Rectal smooth muscle tissue (tissue), 1 donor: ENCODE data around the gene MRPL54.

Source experiments
- H3K27ac ChIP-seq: one replicate; pipeline ENCODE4 v1.7.0; 2013; ENCODE audit warnings: low read depth, low read length, inconsistent platforms
- H3K27me3 ChIP-seq: one replicate; pipeline ENCODE4 v1.7.0; 2013; ENCODE audit warnings: low read length; ENCODE audit not compliant: control insufficient read depth, insufficient read depth
- H3K36me3 ChIP-seq: one replicate; pipeline ENCODE4 v1.7.0; 2013; ENCODE audit warnings: low read length; ENCODE audit not compliant: control insufficient read depth, insufficient read depth
- H3K4me1 ChIP-seq: one replicate; pipeline ENCODE4 v1.7.0; 2013; ENCODE audit warnings: low read length; ENCODE audit not compliant: control insufficient read depth, insufficient read depth
- H3K4me3 ChIP-seq: one replicate; pipeline ENCODE4 v1.7.0; 2013; ENCODE audit warnings: low read length
- H3K9ac ChIP-seq: one replicate; pipeline ENCODE4 v1.7.0; 2013; ENCODE audit warnings: low read length

MRPL54 gene

GRCh38 chr19:3762501-3763459 lies at the start of gene MRPL54:
MRPL54 (plus strand) TSS chr19:3762682; CDS start chr19:3762701, 19 bp downstream.
- Histone ChIP-seq H3K4me3 (peak within 1 kb of the TSS; percentile 100), H3K36me3 (peaks cover 7% of the 10 kb centered on the region), H3K27me3 (no peaks in the 10 kb centered on the region), H3K27ac (peak within 1 kb of the TSS; percentile 98), H3K4me1 (peaks cover 10% of the 10 kb centered on the region), H3K9ac (peak within 1 kb of the TSS; percentile 81)

DNA sequence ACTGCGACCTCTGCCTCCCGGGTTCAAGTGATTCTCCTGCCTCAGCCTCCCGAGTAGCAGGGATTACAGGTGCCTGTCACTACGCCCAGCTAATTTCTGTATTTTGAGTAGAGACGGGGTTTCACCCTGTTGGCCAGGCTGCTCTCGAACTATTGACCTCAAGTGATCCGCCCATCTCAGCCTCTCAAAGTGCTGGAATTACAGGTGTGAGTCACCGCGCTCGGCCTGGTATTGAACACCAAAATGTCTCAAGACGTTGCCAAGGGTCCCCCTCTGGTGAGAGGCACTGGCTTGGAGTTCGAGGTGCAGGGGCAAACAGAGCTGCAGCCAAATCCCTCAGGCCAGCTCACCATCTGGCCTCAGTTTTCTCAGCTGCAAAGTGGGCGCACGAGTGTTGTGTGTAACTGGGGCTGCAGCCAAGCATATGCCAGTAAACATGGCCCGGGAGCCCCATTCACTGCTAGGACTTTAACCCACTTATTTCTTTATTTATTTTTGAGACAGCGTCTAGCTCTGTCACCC lies 46.3 kb upstream of the MRPL54 start:
- Histone ChIP-seq H3K36me3 (no peaks in the 10 kb centered on the region), H3K27me3 (peaks cover 5% of the 10 kb centered on the region), H3K4me3 (no peak overlapping the region), H3K9ac (no peak overlapping the region), H3K4me1 (no peaks in the 10 kb centered on the region), H3K27ac (no peak overlapping the region)

GRCh38 chr19:3719868-3720267 lies 42.6 kb upstream of the MRPL54 start:
- peaks cover 19% of the 10 kb centered on the region for H3K27me3 ChIP-seq
- H3K9ac ChIP-seq: no peak overlapping the region
- no peak overlapping the region for H3K27ac ChIP-seq
- H3K4me1 ChIP-seq: no peaks in the 10 kb centered on the region
- H3K4me3 ChIP-seq: no peak overlapping the region
- H3K36me3 ChIP-seq: no peaks in the 10 kb centered on the region

- Histone ChIP-seq H3K27ac (no peak overlapping the region), H3K36me3 (no peaks in the 10 kb centered on the region), H3K9ac (no peak overlapping the region), H3K27me3 (peaks cover 19% of the 10 kb centered on the region), H3K4me1 (no peaks in the 10 kb centered on the region), H3K4me3 (no peak overlapping the region)
Observed at GRCh38 chr19:3720349-3720917, 42.0 kb upstream of the MRPL54 start.

- no peaks in the 10 kb centered on the region for H3K36me3 ChIP-seq
- peak overlapping the region; percentile 66 for H3K4me3 ChIP-seq
- H3K27me3 ChIP-seq: peaks cover 19% of the 10 kb centered on the region
- no peak overlapping the region for H3K9ac ChIP-seq
- H3K27ac ChIP-seq: no peak overlapping the region
- H3K4me1 ChIP-seq: no peaks in the 10 kb centered on the region
Observed at GRCh38 chr19:3721131-3721886, 41.2 kb upstream of the MRPL54 start.

- Histone ChIP-seq H3K36me3 (no peaks in the 10 kb centered on the region), H3K27me3 (peaks cover 19% of the 10 kb centered on the region), H3K9ac (no peak overlapping the region), H3K27ac (no peak overlapping the region), H3K4me1 (no peaks in the 10 kb centered on the region), H3K4me3 (peak overlapping the region; percentile 66)
Observed at GRCh38 chr19:3721887-3722442, 40.5 kb upstream of the MRPL54 start.

DNA sequence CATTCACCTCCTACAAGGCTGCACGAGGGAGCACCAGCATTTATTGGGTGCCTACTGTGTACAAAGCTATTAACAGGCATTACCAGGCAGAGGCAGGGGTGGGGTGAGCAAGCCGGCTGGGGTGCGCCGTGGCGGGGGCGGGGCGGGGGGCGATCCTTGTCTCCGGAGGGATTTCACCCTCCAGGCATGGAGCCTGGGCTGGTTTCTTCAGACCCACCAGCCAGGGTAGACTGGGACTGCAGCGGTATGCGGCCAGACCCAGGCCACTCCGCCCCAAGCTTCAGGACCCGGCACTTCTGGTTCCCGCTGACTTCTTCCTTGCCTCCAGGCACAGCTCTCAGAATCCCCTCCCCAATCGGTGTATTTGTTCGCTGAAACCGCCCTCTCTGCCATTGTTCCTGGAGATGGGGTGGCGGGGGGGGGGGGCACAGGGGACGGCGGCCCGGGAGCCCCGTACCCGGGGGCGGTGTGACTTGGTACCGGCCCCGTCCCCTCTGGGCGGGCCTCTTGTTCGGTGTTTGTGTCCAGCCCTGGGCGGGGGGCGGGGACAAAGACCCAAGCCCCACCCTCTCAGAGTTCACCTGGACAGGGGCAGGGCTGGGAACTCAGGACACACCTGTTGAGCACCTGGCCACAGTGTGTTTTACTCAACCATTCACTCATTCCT lies 39.9 kb upstream of the MRPL54 start:
- Histone ChIP-seq H3K27ac (no peak overlapping the region), H3K36me3 (no peaks in the 10 kb centered on the region), H3K9ac (no peak overlapping the region), H3K4me1 (no peaks in the 10 kb centered on the region), H3K27me3 (peaks cover 19% of the 10 kb centered on the region), H3K4me3 (peak overlapping the region; percentile 66)

- Histone ChIP-seq H3K27ac (no peak overlapping the region), H3K36me3 (no peaks in the 10 kb centered on the region), H3K4me3 (no peak overlapping the region), H3K4me1 (no peaks in the 10 kb centered on the region), H3K27me3 (peaks cover 19% of the 10 kb centered on the region), H3K9ac (no peak overlapping the region)
Observed at GRCh38 chr19:3723110-3723488, 39.4 kb upstream of the MRPL54 start.

GRCh38 chr19:3723883-3724282 lies 38.6 kb upstream of the MRPL54 start:
- Histone ChIP-seq H3K4me1 (no peaks in the 10 kb centered on the region), H3K36me3 (no peaks in the 10 kb centered on the region), H3K9ac (no peak overlapping the region), H3K4me3 (no peak overlapping the region), H3K27ac (no peak overlapping the region), H3K27me3 (peaks cover 19% of the 10 kb centered on the region)

DNA sequence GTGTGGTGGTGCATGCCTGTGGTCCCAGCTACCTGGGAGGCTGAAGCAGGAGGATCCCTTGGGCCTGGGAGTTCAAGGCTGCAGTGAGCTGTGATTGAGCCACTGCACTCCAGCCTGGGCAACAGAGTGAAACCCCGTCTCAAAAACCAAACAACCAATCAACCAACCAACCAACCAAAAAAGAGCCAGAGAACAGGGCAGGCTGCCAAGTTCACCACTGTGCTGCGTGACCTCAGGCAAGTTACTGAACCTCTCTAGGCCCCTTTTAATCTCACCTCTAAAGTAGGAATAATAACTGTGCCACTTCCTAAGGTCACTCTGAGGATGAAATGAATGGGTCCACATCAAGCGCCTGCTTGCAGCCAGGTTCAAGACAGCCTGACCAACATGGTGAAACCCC lies 37.4 kb upstream of the MRPL54 start:
- Histone ChIP-seq H3K4me3 (no peak overlapping the region), H3K9ac (no peak overlapping the region), H3K27me3 (peaks cover 19% of the 10 kb centered on the region), H3K27ac (no peak overlapping the region), H3K36me3 (no peaks in the 10 kb centered on the region), H3K4me1 (no peaks in the 10 kb centered on the region)

DNA sequence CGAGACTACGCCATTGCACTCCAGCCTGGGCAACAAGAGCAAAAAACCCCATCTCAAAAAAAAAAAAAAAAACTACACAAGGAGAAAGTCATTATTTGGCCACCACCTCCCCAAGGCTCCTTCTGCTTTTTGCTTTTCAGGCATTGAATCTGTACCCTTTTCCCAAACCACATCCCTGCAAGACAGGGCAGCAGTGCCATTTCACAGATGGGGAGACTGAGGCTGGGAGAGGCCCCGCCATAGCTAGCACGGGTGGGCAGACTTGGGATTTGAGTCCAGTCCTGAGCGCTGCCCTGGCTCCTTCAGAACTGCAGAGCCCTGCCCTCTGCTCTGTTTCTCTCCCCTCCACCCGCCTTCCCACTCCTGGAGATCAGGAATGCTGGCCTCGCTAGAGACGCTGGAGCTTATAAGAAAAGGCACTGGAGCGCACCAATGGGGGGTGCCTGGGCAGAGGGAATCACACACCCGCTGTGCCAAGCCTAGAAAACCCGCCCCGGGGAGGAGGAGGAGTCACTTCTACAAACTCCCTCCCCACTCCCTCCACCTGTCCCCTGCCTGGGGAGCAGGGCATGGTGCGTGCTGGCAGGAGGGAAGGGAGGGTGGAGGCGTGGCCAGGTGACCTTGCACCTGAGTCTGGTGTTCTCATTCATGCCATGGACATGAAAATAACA lies 36.7 kb upstream of the MRPL54 start:
- H3K36me3 ChIP-seq: no peaks in the 10 kb centered on the region
- H3K27ac ChIP-seq: no peak overlapping the region
- H3K9ac ChIP-seq: no peak overlapping the region
- H3K27me3 ChIP-seq: peaks cover 14% of the 10 kb centered on the region
- H3K4me1 ChIP-seq: no peaks in the 10 kb centered on the region
- no peak overlapping the region for H3K4me3 ChIP-seq
